IPS-15b (cell line): ENCODE results near the gene OSTF1.

ENCODE experiments used
- H3K27me3 ChIP-seq: one replicate; pipeline ENCODE4 v1.6.1; 2013; ENCODE audit warnings: low read length; ENCODE audit not compliant: control insufficient read depth, insufficient read depth
- H3K36me3 ChIP-seq: one replicate; pipeline ENCODE4 v1.6.1; 2013; ENCODE audit warnings: low read length; ENCODE audit not compliant: control insufficient read depth, insufficient read depth
- H3K4me1 ChIP-seq: one replicate; pipeline ENCODE4 v1.6.1; 2013; ENCODE audit warnings: mild to moderate bottlenecking, low read length; ENCODE audit not compliant: control insufficient read depth, insufficient read depth
- H3K4me3 ChIP-seq: one replicate; pipeline ENCODE4 v1.5.1; 2013; ENCODE audit warnings: low read depth, low read length
- H3K9ac ChIP-seq: one replicate; pipeline ENCODE4 v1.6.1; 2013; ENCODE audit warnings: low read depth, mild to moderate bottlenecking, low read length
- H3K9me3 ChIP-seq: one replicate; pipeline ENCODE4 v1.6.1; 2013; ENCODE audit warnings: mild to moderate bottlenecking, low read length; ENCODE audit not compliant: control insufficient read depth, insufficient read depth

Gene OSTF1

DNA sequence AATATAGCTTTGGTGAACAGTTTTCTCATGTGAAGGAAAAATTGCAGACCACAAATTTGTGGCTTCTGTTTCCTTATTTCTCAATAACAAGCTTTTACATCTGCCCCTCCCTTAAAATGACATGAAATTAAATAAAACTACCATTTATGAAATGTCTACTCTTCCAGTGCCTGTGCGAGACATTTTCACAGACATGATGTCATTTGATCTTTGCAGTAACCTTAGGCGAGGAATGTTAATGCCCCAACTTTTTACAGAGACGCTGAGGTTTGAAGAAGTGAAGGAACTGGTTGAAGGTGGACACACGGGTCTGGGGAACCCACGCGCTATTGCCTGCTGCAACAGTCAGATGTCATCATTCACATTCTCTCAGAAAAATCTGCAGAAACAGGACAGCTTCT is 61.5 kb downstream of the OSTF1 start:
- Histone ChIP-seq H3K9me3 (no peaks in the 10 kb centered on the region), H3K36me3 (no peaks in the 10 kb centered on the region), H3K9ac (no peak overlapping the region), H3K4me3 (no peak overlapping the region), H3K4me1 (no peaks in the 10 kb centered on the region), H3K27me3 (no peaks in the 10 kb centered on the region)

DNA sequence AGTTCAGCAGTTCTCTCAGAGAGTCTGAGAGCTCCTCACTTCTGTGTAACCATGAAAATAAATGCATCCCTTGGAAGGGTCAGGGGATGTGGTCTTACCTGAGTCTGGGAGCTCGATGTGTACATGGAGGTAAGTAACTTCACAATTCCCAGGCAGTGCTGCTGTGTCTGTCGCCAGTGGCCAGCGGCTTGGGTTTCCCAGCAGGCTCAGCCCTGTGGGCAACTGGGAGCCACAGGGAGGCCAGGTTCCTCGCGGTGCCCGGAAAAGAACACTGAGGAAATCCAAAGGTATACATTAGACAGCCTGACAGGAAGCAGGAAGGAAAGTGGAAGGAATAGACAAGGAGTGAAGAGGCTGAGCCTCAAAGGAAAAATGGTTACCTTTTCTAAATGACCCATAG is 62.2 kb downstream of the OSTF1 start:
- Histone ChIP-seq H3K4me3 (no peak overlapping the region), H3K9ac (no peak overlapping the region), H3K36me3 (no peaks in the 10 kb centered on the region), H3K9me3 (no peaks in the 10 kb centered on the region), H3K27me3 (no peaks in the 10 kb centered on the region), H3K4me1 (no peaks in the 10 kb centered on the region)

DNA sequence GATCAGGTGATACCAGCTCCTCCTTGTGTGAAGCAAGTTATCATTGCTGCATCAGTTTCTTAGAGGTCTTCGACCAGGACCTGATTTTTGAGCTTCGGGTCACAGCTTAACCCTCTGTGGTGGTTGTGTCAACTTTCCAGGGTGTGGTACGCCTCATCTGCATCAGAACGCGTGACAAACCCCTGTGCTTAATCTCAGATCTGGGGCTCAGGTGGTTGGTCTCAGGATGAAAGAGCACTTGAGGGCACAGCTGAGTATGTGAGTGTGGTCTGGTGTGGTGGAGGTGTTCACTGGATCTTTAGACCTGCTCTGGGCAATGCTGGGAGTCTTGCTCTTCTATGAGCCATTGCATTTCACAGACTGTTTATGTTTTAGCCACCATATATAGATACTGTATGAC is 64.1 kb downstream of the OSTF1 start:
- Histone ChIP-seq H3K36me3 (no peaks in the 10 kb centered on the region), H3K27me3 (no peaks in the 10 kb centered on the region), H3K4me1 (no peaks in the 10 kb centered on the region), H3K4me3 (no peak overlapping the region), H3K9ac (no peak overlapping the region), H3K9me3 (no peaks in the 10 kb centered on the region)

DNA sequence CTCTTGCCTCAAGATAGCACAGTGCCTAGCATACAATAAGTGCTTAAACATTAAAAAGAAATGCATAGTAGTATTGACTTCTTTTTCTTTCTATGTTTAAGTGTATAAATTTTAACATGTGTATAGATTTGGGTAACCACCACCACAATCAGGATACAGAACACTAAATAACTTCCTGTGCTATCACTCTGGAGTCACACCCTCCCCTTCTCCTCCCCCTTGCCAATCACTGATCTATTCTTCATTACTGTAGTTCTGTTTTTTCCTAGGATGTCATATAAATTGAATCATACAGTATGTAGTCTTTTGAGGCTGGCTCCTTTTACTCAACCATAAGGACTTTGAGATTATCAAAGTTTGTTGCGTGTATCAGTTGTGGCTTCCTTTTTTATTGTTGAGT is 68.5 kb downstream of the OSTF1 start:
- no peaks in the 10 kb centered on the region for H3K9me3 ChIP-seq
- no peaks in the 10 kb centered on the region for H3K36me3 ChIP-seq
- no peak overlapping the region for H3K4me3 ChIP-seq
- no peak overlapping the region for H3K9ac ChIP-seq
- no peaks in the 10 kb centered on the region for H3K4me1 ChIP-seq
- H3K27me3 ChIP-seq: no peaks in the 10 kb centered on the region

DNA sequence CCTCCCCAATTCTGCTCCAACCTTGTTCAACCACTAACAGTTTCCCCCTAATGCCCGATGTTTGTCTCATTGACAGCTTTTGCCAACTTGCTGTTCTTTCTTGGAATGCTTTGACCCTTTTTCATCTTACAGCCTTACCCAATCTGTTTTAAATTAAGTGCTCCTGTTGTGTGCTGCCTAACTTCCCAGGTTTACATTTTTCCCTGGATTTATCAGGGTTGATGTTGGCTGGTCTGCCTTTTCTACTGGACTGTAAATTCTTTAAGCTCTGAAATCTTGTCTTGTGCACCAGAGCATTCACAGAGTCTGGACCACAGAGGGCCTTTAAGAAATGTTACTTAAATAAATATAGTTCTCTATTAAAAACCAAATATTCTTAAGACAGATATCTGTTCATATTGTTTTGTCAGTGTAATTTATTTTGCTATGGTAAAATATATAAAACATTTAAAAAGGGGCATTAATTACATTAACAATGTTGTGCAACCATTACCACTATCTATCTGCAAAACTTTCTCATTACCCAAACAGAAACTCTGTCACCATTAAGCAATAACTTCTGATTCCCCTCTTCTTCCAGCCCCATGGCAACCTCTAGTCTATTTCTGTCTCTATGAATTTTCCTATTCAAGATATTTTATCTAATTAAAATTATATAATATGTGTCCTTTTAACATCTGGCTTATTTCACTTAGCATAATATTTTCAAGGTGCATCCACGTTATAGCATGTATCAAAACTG is 73.0 kb downstream of the OSTF1 start:
- Histone ChIP-seq H3K27me3 (no peaks in the 10 kb centered on the region), H3K4me3 (no peak overlapping the region), H3K36me3 (no peaks in the 10 kb centered on the region), H3K4me1 (no peaks in the 10 kb centered on the region), H3K9ac (no peak overlapping the region), H3K9me3 (no peaks in the 10 kb centered on the region)

DNA sequence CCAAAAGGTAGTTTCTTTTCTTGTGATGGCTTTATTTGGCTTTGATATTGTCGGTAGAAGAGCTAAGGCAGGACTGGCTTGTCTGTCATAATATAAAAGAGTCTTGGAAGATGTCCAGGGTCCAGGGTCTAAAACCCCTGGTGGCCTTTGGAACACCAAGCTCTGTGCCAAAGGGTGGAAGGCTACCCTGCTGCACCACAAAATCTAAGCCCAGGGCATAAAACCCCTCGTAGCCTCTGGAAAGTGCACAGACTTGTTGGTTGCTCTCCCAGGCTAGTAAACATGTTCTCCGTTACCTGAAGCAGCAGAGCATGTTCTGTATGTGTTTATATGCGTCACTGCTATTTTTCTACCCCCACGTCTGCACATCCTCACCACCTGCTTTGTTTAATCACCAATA is 75.5 kb downstream of the OSTF1 start:
- Histone ChIP-seq H3K27me3 (no peaks in the 10 kb centered on the region), H3K36me3 (no peaks in the 10 kb centered on the region), H3K9me3 (no peaks in the 10 kb centered on the region)

DNA sequence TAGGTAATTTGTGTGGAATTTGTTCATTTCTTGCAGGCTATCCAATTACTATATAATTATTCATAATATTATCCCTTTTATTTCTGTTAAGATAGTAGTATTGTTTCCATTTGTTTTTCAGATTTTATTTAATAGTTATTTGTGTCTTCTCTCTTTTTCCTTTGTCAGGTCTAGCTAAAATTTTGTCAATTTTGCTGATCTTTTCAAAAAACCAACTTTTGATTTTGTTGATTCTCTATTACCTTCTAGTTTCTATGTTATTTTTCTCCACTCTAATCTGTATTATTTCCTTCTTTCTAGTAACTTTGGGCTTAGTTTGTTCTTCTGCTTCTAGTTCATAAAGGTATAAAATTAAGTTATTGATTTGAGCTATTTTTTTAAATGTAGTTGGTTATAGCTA is 76.3 kb downstream of the OSTF1 start:
- Histone ChIP-seq H3K9me3 (no peaks in the 10 kb centered on the region), H3K9ac (no peak overlapping the region), H3K36me3 (no peaks in the 10 kb centered on the region), H3K4me3 (no peak overlapping the region), H3K4me1 (peaks cover 4% of the 10 kb centered on the region), H3K27me3 (no peaks in the 10 kb centered on the region)

More for the DNA sequence above, 75.5 kb downstream of the OSTF1 start:
- no peak overlapping the region for H3K9ac ChIP-seq
- no peak overlapping the region for H3K4me3 ChIP-seq
- no peaks in the 10 kb centered on the region for H3K4me1 ChIP-seq

DNA sequence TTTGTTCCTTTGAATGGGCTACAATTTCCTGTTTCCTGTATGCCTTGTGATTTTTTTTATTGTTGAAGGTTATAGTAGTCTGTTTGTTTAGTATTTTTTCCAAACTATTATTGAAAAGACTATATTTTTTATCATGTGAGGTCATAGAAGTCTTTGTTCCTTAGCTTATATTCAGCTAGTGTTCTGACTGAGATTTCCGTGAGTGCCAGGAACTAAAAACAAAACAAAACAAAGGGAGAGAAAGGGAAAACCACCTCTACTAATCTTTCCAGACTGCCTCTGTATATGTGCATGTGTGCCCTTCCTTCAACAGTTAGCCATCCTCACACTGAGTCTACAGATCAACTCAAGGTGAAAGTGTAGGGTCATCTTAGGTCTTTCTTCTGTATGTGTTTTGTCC is 79.0 kb downstream of the OSTF1 start:
- H3K27me3 ChIP-seq: no peaks in the 10 kb centered on the region
- peaks cover 6% of the 10 kb centered on the region for H3K4me1 ChIP-seq
- H3K36me3 ChIP-seq: no peaks in the 10 kb centered on the region
- H3K9ac ChIP-seq: no peak overlapping the region
- no peak overlapping the region for H3K4me3 ChIP-seq
- H3K9me3 ChIP-seq: no peaks in the 10 kb centered on the region

DNA sequence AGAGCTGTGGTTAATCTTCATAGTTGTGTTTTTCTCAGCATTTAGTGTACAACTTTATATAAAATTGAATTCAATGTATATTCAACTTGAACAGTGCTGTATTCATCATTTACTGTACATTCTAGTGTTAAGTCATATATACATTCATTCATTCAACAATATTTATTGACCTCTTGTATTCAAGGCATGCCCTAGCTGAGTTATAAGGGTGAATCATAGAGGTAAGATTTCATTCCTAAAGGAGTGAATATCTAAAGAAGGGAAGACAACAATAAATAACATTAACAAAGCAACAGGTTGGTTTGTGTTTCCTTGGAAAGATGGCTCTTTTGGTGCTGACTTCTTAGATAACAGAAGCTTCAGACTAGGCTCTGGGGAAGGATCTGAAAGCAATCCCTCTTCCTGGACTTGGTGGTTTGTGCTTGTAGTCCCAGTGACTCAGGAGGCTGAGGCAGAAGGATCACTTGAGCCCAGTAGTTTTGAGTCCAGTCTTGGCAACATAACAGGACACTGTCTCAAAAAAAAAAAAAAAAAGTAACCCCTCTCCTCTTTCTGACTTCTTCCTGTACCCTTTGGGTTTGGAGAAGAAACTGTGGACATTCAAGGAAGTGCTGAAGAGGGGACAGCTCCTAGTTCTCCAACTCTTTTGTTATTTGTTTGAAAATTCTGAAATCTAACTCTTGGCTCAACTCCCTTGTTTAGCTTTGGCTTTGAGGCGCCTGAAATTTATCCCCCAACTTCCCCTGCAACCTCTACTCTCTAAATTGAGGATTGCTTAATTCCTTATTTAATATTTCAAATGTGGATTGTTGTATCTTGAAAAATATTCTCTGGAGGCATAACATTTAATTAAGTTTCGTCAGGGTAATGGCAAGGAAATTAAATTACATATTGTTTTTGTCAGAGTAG is 80.2 kb downstream of the OSTF1 start:
- no peaks in the 10 kb centered on the region for H3K36me3 ChIP-seq
- no peaks in the 10 kb centered on the region for H3K27me3 ChIP-seq
- no peak overlapping the region for H3K4me3 ChIP-seq
- H3K9ac ChIP-seq: no peak overlapping the region
- no peaks in the 10 kb centered on the region for H3K9me3 ChIP-seq
- peaks cover 6% of the 10 kb centered on the region for H3K4me1 ChIP-seq

DNA sequence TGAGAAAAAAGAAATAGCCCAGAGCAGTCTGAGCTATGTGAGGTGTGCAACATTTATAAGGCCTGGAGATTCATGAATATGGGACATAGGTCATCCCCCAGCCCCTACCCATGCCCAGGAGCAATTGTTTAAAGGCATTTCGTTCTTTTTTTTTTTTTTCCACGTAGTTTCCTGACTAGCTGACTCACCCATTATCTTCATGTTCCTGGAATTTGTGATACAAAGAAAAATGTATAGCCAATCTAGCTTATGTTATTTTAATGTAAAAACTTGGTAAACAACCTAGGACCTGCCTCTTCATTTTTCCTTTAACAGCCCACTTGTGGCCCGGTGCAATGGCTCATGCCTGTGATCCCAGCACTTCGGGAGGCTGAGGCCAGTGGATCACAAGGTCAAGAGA is 81.3 kb downstream of the OSTF1 start:
- H3K27me3 ChIP-seq: no peaks in the 10 kb centered on the region
- no peak overlapping the region for H3K4me3 ChIP-seq
- peaks cover 6% of the 10 kb centered on the region for H3K4me1 ChIP-seq
- H3K36me3 ChIP-seq: no peaks in the 10 kb centered on the region
- H3K9ac ChIP-seq: no peak overlapping the region
- no peaks in the 10 kb centered on the region for H3K9me3 ChIP-seq

DNA sequence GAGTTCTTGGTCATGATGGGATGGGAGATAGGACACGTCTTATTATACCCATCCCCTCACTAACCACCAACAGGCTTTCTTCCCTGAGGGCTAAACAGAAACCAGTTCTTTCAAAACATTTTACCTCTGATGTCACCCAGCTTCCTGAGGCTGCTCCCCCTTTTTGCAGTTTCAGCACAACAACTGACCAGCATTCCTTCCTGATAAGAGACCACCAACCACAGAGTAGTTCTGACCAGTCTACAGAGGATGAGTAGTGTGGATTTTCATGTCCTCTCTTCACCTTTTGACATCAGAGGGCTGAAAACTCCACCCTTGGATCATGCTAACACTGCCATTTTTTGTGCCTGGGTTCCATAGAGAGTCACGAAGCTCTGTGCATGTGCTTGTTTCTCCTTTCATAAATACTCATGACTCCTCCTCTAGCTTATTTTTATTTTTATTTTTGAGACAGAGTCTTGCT is 82.6 kb downstream of the OSTF1 start:
- H3K27me3 ChIP-seq: no peaks in the 10 kb centered on the region
- H3K9me3 ChIP-seq: no peaks in the 10 kb centered on the region
- H3K9ac ChIP-seq: no peak overlapping the region
- H3K4me3 ChIP-seq: no peak overlapping the region
- H3K36me3 ChIP-seq: no peaks in the 10 kb centered on the region
- peaks cover 6% of the 10 kb centered on the region for H3K4me1 ChIP-seq

DNA sequence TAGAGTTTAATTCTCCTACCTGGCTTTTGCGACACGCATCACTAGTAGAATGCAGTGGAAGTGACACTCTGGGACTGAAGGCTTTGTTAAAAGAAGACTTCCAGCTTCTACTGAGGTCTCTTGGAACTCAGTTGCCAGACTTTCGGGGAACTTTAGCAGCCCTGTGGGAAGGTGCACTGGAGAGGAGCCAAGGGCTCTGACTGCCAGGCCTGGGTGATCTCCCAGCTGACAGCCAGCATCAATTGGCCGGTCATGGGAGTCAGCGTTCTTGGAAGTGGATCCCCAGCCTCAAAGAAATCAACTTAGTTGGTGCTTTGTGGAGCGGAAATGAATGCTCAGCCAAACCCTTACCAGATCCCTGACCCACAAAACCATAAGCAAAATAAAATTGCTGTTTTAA is 87.1 kb downstream of the OSTF1 start:
- Histone ChIP-seq H3K36me3 (no peaks in the 10 kb centered on the region), H3K27me3 (no peaks in the 10 kb centered on the region), H3K4me3 (no peak overlapping the region), H3K9ac (no peak overlapping the region), H3K9me3 (no peaks in the 10 kb centered on the region), H3K4me1 (no peaks in the 10 kb centered on the region)
